GM18505 (cell line): ENCODE results near the gene ZBTB2.
A peak's percentile ranks its signal among the peaks of the same experiment; 100 is the strongest.

Experiments
- ATAC-seq: cut with Tn5 transposase; IDR thresholded peaks from one replicate; pipeline ENCODE4 v1.9.1; 2021; ENCODE audit not compliant: unreplicated experiment
- POLR2A ChIP-seq: IDR thresholded peaks from 4 replicates; pipeline ENCODE4 v1.6.1; 2011; ENCODE audit warnings: borderline replicate concordance; ENCODE audit not compliant: insufficient read depth, insufficient read length; ENCODE audit errors: extremely low read depth

The ZBTB2 gene

DNA sequence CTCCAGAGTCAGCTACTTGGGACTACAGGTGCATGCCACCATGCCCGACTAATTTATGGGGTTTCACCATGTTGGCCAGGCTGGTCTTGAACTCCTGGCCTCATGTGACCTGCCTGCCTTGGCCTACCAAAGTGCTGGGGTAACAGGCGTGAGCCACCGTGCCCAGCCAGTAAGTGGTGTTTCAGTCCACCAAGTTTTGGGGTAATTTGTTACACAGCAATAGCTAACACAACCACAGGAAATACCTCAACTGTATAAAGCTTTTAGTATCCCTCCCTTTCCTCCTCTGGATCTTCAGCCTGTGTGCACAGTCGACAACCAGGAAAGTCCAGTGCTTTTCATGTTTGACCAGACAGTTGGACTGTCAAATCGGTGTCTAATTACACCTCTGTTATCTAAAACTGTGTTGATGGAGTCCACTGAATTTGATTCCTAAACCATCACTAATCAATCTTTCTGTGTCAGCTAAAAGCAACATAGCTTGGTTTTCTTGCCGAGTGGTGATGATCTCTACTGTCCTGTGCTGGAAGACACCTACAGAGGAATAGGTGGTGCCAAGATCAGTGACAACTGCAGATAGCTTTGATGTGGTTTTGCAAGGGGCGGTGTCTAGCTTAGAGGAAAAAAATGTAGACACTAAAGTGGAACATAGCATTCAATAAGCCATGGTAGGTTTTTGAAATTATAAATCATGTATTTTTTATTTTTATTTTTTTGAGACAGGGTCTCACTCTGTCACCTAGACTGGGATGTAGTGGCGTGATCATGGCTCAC is 22.2 kb upstream of the ZBTB2 start:
- ATAC-seq, result no peak
- no peak for TF ChIP-seq POLR2A

DNA sequence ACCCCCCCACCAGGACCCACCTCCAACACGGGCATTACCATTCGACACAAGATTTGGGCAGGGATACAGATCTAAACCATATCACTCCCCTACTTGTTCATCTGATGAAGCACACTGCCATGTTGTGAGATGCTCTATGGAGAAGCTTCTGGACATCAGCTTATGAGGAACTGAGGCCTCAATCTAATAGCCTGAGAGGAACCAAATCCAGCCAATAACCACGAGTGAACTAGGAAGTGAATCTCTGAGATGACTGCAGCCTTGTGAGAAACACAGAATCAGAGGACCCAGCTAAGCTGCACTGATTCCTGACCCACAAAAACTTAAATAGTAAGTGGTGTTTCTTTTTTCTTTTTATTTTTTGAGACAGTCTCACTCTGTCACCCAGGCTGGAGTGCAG is 21.6 kb upstream of the ZBTB2 start:
- TF ChIP-seq POLR2A, result no peak
- ATAC-seq, result no peak

DNA sequence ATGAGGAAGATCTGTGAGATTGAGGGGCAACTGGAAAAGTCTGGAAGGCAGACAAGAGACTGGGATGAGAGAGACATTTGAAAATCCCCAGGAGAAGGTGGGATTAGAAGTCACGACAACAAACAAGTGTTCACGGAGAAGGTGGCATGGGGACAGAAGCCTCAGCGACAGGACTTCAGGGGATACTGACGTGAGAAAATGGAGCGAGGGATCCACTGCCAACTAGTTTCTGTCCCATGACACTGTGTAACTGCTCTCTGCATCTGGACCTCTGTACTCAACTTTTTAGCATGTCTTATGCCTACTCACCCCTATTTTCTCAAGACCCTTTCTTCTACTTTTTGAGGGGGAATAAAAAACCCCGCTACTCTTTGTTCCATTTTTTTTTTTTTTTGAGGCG is 18.3 kb upstream of the ZBTB2 start:
- no peak for TF ChIP-seq POLR2A
- no peak for ATAC-seq

DNA sequence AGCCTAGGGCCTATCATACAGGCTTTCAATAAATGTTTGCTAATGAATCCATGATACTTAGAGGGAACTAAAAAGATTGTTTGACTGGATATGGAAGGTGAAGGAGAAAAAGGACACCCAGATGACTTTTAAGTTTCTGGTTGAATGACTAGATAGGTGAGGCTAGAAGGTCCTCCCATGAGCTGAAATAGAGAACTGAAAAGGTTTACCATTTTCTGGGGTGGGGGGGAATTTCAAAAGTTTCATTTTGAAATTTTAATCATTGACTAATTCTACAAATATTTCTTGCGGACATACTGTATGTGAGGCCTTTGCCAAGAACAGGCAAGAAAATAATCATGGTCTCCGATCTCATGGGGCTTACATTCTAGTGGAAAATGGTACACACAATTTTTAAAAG is 17.9 kb upstream of the ZBTB2 start:
- no peak for TF ChIP-seq POLR2A
- ATAC-seq, result no peak

DNA sequence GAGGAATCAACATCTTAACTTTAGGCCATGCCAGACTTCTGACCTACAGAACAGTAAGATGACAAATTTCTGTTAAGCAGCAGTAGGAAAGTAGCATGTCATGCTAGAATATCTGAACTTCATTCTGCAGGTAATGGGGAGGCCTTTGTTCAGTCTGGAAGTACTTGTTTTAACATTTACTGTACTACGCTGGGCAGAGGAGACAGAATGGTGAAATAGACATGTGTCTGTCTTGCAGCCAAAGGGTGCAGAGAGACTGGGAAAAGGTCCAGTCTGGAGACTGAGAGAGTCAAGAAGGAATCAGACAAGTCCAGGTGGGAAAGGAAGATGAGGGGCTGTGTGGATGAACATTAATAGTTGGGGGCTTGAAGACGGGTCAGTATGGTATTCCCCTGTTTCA is 17.5 kb upstream of the ZBTB2 start:
- no peak for ATAC-seq
- TF ChIP-seq POLR2A, result no peak

DNA sequence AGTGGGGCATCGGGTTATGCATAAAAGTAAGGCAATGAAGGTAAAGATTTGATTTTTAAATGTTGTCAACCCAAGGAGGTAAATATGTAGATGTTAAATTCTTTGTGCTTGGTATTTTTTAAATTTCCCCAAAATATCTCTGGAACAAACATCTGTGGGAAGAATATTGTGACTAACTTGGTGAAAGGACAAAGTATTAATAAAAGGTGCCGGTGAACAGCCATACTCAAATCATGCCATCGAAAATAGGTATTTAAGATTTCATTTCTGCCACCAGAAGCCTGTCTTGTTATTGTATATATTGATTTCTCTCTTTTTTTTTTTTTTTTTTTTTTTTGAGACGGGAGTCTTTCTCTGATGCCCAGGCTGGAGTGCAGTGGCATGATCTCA is 12.6 kb upstream of the ZBTB2 start:
- TF ChIP-seq POLR2A, result no peak
- ATAC-seq, result no peak

DNA sequence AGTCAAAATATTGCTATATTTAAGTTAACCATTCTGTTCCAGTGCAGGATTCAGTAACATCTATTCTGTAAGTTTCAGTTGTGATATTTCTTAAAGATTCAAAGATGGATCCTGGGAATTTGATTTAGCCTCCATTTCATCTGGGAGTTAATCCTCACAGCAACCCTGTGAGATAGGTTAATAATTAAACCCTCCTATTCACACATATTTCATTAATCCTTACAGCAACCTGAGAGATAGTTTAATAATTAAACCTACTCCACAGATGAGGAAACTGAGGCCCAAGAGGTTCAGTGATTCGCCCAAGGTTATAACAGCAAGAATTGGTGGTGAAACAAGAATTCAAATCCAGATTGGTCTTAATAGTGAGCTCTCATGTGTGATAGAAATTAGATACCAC is 10.9 kb upstream of the ZBTB2 start:
- ATAC-seq, result no peak
- TF ChIP-seq POLR2A, result no peak

DNA sequence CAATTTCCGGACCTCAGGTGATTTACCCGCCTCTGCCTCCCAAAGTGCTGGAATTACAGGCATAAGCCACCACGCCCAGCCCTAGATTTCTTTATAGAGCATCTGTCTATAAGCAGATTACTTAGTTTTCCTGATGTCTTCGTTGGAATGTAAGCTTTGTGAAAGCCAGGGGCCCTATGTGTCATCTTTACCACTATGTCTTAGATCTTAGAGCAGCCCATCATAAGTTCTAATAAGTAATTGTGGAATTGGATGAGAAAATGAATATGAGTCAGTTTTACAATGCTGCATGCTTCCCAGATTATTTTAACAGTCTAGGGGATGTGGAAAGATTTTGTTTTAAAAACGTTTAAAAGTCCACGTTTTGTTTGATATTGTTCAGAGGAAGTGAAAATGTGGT is 9.1 kb upstream of the ZBTB2 start:
- no peak for TF ChIP-seq POLR2A

DNA sequence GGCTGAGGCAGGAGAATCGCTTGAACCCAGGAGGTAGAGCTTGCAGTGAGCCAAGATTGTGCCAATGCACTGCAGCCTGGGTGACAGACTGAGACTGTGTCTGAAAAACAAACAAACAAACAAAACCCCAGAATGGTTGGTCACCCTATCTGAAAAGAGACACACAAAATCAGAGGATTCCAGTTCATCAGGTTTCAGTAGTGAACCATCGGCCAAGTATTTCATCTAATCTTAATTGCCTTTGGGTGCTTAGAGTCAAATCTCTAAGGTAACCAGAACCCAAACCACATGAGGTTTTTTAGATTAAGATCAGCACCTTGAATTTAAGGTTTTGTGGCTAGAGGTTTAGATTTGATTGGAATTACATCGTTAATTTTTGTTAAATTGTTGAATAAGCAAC is 8.3 kb upstream of the ZBTB2 start:
- no peak for ATAC-seq
- no peak for TF ChIP-seq POLR2A

More for the DNA sequence above, 9.1 kb upstream of the ZBTB2 start:
- no peak for ATAC-seq

DNA sequence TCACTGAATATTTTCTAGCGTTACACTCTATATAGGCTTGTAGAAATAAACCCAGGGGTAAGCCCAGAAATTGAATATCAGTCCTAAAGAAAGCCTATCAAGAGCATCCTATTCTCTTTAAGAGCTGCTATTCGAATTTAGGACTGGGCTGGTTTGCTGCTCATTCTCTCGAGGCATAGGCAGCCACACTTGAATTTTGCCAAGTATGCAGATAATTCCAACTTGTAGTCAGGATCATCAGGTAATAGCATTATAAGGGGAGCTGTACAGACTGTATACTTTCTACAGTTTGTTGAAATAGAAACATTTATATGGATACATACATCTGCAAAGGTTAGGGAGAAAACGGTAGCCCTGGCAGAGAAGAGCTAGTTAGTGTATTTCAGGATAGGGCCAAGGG is 2.1 kb upstream of the ZBTB2 start:
- no peak for TF ChIP-seq POLR2A
- no peak for ATAC-seq

DNA sequence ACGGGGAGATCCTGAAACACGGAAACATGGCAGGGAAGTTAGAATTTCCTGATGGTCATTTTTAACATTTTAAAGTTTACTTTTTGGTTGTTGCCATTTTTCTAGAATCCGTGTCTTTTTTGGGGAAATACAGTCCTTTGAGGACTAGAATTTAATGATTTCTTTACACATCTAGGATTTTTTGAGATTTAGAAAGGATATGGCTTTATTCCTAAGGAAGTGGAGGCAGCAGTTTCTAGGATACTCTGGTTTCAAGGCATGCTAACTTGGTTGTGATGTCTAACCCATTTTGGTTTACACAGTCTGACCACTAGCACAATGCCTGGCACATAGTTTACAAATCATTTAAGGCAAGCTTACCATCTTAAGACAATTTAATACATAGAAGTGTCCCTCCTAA is 1.1 kb upstream of the ZBTB2 start:
- no peak for TF ChIP-seq POLR2A
- ATAC-seq, result no peak

DNA sequence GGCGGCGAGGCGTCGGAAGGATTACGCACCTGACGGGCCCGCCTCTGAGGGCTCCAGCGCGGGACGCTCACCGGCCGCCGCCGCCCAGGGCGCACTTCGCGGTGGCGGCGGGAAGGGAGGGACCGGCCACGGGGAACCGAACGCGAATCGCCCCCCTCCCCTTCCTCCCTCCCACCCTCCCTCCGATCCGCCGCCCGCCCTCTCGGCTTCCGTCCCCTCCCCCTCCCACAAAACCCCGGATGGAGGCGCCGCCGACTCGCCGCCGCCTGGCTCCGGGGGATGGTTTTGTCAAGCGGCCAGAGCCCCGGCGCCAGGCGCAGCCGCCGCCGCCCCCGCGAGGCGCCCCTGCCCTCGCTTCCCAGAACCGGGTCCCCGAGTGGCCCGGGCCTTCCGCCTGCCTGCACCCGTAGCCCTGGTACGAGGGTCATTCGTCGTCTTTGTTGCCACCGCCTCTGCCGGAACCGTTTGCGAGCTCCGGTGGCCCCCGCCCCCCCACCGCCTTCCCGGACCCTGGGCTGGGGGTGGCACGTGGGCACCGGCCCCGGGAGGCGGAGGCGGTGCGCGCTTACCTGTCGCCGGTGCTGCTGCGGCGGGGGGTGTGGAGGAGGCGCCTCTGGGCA is 398 bp downstream of the ZBTB2 start:
- ATAC-seq, result peak; percentile 12
- TF ChIP-seq POLR2A, result peak; percentile 73

DNA sequence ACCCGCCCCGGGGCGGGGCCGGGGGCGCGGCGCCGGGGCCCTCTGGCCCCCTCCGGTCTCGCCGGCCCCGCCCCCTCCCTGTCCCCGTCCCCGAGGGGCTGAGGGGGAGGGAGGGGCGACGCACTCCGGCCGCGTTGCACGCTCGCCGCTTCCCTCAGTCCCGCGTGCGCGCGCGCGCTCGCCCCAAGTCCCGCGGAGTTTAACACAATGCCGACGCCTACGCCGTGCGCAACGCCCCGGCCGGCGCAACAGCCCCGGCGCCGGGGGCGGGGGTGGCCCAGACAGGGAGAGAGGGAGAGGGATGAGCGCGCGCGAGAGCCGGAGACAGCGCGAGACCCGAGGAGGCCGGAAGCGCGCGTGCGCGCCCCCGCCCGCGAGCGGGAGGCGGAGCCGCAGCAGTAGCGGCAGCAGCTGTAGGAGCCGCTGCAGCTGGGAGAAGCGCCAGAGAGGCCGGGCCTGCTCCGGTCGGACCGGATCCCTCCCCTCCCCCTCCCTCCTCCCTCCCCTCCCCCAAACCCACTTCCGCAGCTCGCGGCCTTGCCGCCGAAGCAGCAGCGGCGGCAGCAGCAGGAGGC is 996 bp downstream of the ZBTB2 start:
- ATAC-seq, result peak; percentile 76
- peak; percentile 57 for TF ChIP-seq POLR2A
